Progenitor cell of endocrine pancreas (in vitro differentiated cells): ENCODE data around the gene PIGR. TPM values are rescaled to one million over a fixed set of nuclear protein-coding genes. Genes with fewer than 3 reads are reported as not detected.

ENCODE experiments used
- DNase-seq: peaks from one replicate; pipeline ENCODE4 v3.0.0; 2021; ENCODE audit warnings: low spot score; ENCODE audit not compliant: unreplicated experiment
- H3K27ac Mint-ChIP-seq: 2 replicates; pipeline ENCODE4 v1.8.0; 2021; ENCODE audit warnings: mild to moderate bottlenecking, moderate library complexity, mixed read lengths
- H3K27me3 Mint-ChIP-seq: 2 replicates; pipeline ENCODE4 v1.8.0; 2021; ENCODE audit warnings: mixed read lengths
- H3K36me3 Mint-ChIP-seq: 2 replicates; pipeline ENCODE4 v1.8.0; 2022; ENCODE audit warnings: mixed read lengths; ENCODE audit not compliant: insufficient read depth
- H3K4me1 Mint-ChIP-seq: 2 replicates; pipeline ENCODE4 v1.8.0; 2021; ENCODE audit warnings: low read depth, mixed read lengths
- H3K4me3 Mint-ChIP-seq: 2 replicates; pipeline ENCODE4 v1.8.0; 2021; ENCODE audit warnings: low read depth, mild to moderate bottlenecking, moderate library complexity, mixed read lengths
- H3K9me3 Mint-ChIP-seq: 2 replicates; pipeline ENCODE4 v1.8.0; 2021; ENCODE audit warnings: low read depth, mixed read lengths
- CTCF ChIP-seq: fragments of 200-600 bp; sonication (generic); IDR thresholded peaks from one replicate; pipeline ENCODE4 v1.5.0; 2021; ENCODE audit warnings: antibody characterized with exemption, mild to moderate bottlenecking; ENCODE audit not compliant: unreplicated experiment
- total RNA-seq: library from RNA; stranded (reverse); gene quantifications from 2 replicates; pipeline ENCODE4 v1.2.1, GENCODE V29; 2021

PIGR gene
- total RNA-seq, 1 donor from 2014 or later, result not detected

DNA sequence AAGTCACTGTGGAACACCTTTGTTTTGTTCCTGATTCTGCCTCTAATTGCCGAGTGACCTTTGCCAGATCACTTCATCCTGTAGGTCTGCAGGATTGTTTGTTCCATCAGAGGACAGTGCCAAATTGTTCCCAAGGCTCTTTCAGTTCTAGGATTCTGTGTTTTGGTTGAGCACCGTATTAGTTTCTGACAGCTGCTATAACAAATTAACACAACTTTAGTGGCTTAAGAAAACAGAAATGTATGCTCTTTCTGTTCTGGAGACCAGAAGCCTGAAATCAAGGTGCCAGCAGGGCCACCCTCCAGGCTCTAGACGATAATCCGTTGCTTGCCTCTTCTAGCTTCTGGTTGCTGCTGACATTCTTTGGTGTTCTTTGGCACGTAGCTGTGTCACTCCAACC lies 3.4 kb upstream of the PIGR start:
- no peak for DNase-seq
- no peak overlapping the region for H3K4me3 Mint-ChIP-seq
- no peak for TF ChIP-seq CTCF
- peaks cover 16% of the 10 kb centered on the region for H3K27me3 Mint-ChIP-seq
- H3K4me1 Mint-ChIP-seq, result peaks cover 33% of the 10 kb centered on the region
- peaks cover 5% of the 10 kb centered on the region for H3K9me3 Mint-ChIP-seq
- no peak overlapping the region for H3K27ac Mint-ChIP-seq
- H3K36me3 Mint-ChIP-seq, result no peaks in the 10 kb centered on the region

GRCh38 chr1:206949208-206949607 lies 2.9 kb upstream of the PIGR start:
- TF ChIP-seq CTCF, result no peak
- H3K4me3 Mint-ChIP-seq, result no peak overlapping the region
- H3K36me3 Mint-ChIP-seq, result no peaks in the 10 kb centered on the region
- H3K9me3 Mint-ChIP-seq, result peaks cover 5% of the 10 kb centered on the region
- H3K27ac Mint-ChIP-seq, result no peak overlapping the region
- H3K27me3 Mint-ChIP-seq, result peaks cover 17% of the 10 kb centered on the region
- DNase-seq, result no peak
- H3K4me1 Mint-ChIP-seq, result peaks cover 28% of the 10 kb centered on the region

DNA sequence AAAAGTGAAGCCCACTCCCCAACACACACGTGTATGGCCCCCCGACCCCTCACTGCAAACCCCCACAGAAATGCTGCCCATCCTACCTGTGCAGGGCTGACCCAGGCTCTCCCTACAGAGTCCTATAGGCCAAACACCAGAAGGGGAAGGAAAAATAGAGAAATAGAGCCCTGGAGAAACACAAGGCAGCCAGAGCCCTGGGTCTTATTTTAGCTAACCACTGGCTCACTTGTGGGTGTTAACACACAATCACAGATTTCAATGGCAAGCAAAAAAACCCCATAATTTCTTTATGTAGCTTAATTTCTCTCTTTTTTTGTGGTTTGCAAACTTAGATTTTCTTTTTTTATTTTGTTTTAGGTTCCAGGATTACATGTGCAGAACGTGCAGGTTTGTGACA lies 989 bp upstream of the PIGR start:
- peaks cover 22% of the 10 kb centered on the region for H3K27me3 Mint-ChIP-seq
- no peak for DNase-seq
- peaks cover 19% of the 10 kb centered on the region for H3K4me1 Mint-ChIP-seq
- H3K27ac Mint-ChIP-seq, result no peak overlapping the region
- no peak overlapping the region for H3K4me3 Mint-ChIP-seq
- H3K9me3 Mint-ChIP-seq, result peaks cover 5% of the 10 kb centered on the region
- no peak for TF ChIP-seq CTCF
- no peaks in the 10 kb centered on the region for H3K36me3 Mint-ChIP-seq

- Mint-ChIP-seq H3K27ac (no peak overlapping the region), H3K4me3 (no peak overlapping the region), H3K4me1 (peaks cover 17% of the 10 kb centered on the region), H3K9me3 (peaks cover 5% of the 10 kb centered on the region), H3K27me3 (peaks cover 22% of the 10 kb centered on the region), H3K36me3 (no peaks in the 10 kb centered on the region)
- no peak for DNase-seq
- no peak for TF ChIP-seq CTCF
Observed at GRCh38 chr1:206945779-206946178, 487 bp downstream of the PIGR start.

DNA sequence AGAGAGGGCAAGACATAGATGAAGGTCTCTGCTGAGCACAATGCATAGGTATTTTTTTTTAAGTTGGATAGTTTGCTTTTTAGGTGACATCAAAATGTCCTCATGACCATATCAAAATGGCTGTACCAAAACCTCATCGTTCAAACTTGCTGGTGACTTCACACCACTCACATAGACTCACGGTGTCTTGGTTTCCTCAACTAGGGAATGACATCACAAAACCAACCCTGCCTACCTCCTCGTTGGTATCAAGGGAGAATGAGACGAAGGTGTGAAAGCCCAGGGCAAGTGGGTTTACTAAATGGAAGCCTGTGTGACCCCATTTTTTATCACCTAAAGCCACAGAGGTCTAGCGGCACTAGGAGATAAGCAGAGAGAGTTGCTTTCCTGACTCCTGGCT lies 1.6 kb downstream of the PIGR start:
- Mint-ChIP-seq H3K4me3 (no peak overlapping the region), H3K27me3 (peaks cover 22% of the 10 kb centered on the region), H3K9me3 (no peaks in the 10 kb centered on the region), H3K4me1 (peaks cover 16% of the 10 kb centered on the region), H3K27ac (no peak overlapping the region), H3K36me3 (no peaks in the 10 kb centered on the region)
- DNase-seq, result no peak
- TF ChIP-seq CTCF, result no peak
